Measurements from ENCODE around the gene FBXW2. TPM values are rescaled to one million over a fixed set of nuclear protein-coding genes. Genes with fewer than 3 reads are reported as not detected.

FBXW2 gene
- total and polyA plus RNA-seq, 2 donors (not counting 3 experiments of a cell fraction or from before 2014, with no cell fraction given), result 32.5 to 70.2 TPM

DNA sequence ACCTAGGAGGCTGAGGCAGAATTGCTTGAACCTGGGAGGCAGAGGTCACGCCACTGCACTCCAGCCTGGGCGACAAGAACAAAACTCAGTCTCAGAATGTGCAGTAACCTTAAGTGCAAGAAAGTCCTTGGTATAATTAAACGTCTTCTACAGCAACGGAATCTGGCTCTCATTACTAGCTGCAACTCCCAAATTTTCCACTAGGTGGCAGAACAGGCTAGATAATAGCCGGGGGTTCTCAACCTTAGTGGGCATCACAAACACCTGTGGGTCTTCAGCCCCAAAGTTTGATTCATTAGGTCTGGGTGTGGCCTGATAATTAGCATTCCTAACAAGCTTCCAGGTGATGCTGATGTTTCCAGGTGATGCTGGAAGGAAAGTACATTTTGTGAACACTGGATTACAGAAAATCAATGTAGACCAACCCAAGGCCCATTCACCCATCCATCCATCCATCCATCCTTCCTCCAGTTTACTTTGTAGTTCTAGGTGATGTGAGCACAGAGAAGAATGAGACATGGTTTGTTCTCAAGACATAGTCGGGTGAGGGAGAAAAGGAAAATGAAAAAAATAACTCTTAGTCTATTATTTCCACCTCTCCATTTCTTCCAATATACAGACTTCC lies 37.3 kb downstream of the FBXW2 start:
- no peaks in the 10 kb centered on the region for H3K4me1 ChIP-seq (ENCODE audit: control insufficient read depth, extremely low read depth, insufficient read depth, low read length)
- TF ChIP-seq, protein P1, sequence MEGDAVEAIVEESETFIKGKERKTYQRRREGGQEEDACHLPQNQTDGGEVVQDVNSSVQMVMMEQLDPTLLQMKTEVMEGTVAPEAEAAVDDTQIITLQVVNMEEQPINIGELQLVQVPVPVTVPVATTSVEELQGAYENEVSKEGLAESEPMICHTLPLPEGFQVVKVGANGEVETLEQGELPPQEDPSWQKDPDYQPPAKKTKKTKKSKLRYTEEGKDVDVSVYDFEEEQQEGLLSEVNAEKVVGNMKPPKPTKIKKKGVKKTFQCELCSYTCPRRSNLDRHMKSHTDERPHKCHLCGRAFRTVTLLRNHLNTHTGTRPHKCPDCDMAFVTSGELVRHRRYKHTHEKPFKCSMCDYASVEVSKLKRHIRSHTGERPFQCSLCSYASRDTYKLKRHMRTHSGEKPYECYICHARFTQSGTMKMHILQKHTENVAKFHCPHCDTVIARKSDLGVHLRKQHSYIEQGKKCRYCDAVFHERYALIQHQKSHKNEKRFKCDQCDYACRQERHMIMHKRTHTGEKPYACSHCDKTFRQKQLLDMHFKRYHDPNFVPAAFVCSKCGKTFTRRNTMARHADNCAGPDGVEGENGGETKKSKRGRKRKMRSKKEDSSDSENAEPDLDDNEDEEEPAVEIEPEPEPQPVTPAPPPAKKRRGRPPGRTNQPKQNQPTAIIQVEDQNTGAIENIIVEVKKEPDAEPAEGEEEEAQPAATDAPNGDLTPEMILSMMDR (IDR thresholded peaks at IDR 0.05; ENCODE audit: extremely low read depth in 1 of 2, insufficient read depth in 1 of 2, low read depth in 1 of 2, low read length in 2 of 2), result peak; percentile 70 to 74
- TF ChIP-seq GATA2 (IDR thresholded peaks at IDR 0.05; ENCODE audit: insufficient read depth, insufficient read length, low read depth, low read length) (no peak), POLR2AphosphoS5 (IDR thresholded peaks at IDR 0.05; ENCODE audit: insufficient read depth, low read depth, low read length) (no peak), JUN (IDR thresholded peaks at IDR 0.05; ENCODE audit: borderline replicate concordance, insufficient read depth, insufficient read length, low read depth) (no peak), MYC (IDR thresholded peaks at IDR 0.05; ENCODE audit: low read depth, low read length) (no peak)
- BruUV-seq (replicated peaks), result no TSS peak
- no peaks in the 10 kb centered on the region for H3K27me3 ChIP-seq (ENCODE audit: control insufficient read depth in 2 of 2, insufficient read depth in 2 of 2, low read length in 2 of 2)
- no peaks in the 10 kb centered on the region for H3K79me2 ChIP-seq (ENCODE audit: control insufficient read depth, insufficient read depth, low read length)
- CTCF ChIA-PET, result interaction anchor here (0.7 to 4.8 kb wide), 32 partner anchors 8 to 456 kb away, joined by 3 to 127 read pairs (median 4); partner anchors contain the start of gene MEGF9
- H3K36me3 ChIP-seq (ENCODE audit: control insufficient read depth in 2 of 2, extremely low read depth in 1 of 2, insufficient read depth in 2 of 2, low read length in 2 of 2), result peaks cover 0 to 6% of the 10 kb centered on the region in 2 experiments
- H2AFZ ChIP-seq (ENCODE audit: low read depth, low read length), result no peak overlapping the region
- intact Hi-C loops (cut with micrococcal nuclease) (loop anchor here (1.0 to 2.0 kb wide), 5 partner anchors 87 to 316 kb away; partner anchors contain the start of gene PSMD5), dilution Hi-C loops (cut with MboI; ENCODE audit: extremely low pct_ligation_motif_present, low sequenced_read_pairs) (no loop called here)
- POLR2A ChIA-PET, result no interaction called here
- no peak overlapping the region for H3K9ac ChIP-seq (replicated peaks; ENCODE audit: extremely low read depth, insufficient read depth, low read length)
- no peak overlapping the region for H3K27ac ChIP-seq (ENCODE audit: insufficient read depth, low read depth, low read length)
- FAIRE-seq (peak; percentile 61), DNase-seq (ENCODE audit: low read depth, low spot score) (peak; percentile 65)
- no peaks in the 10 kb centered on the region for H3K9me3 ChIP-seq (replicated peaks; ENCODE audit: control insufficient read depth, insufficient read depth, low read length)
- no peak overlapping the region for H3K4me2 ChIP-seq (ENCODE audit: insufficient read depth, low read length)
- H3K4me3 ChIP-seq (replicated peaks in 1 of 3; ENCODE audit: insufficient read depth in 1 of 3, low read depth in 1 of 3, low read length in 3 of 3), result no peak overlapping the region
- no peaks in the 10 kb centered on the region for H4K20me1 ChIP-seq (replicated peaks; ENCODE audit: control insufficient read depth, extremely low read depth, insufficient read depth, low read length)
- H3K9me1 ChIP-seq (replicated peaks; ENCODE audit: control insufficient read depth, extremely low read depth, insufficient read depth, low read length), result no peaks in the 10 kb centered on the region
